Stimulated activated CD4-positive, alpha-beta T cell treated with anti-CD3 and anti-CD28 coated beads, Interleukin-4, amount 100 ng/mL, for 48 hours (primary cell): ENCODE data around the gene PCDH9.

Experiments used
- DNase-seq, 2 donors: peaks; one replicate each; pipeline ENCODE4 v3.0.0-alpha.2; 2020; ENCODE audit warnings: low read depth in 2 of 2

The PCDH9 gene

GRCh38 chr13:66751691-66752090 is 478.4 kb downstream of the PCDH9 start:
- DNase-seq = no peak

GRCh38 chr13:66748712-66749111 is 481.4 kb downstream of the PCDH9 start:
- no peak for DNase-seq

GRCh38 chr13:66745307-66745706 is 484.8 kb downstream of the PCDH9 start:
- DNase-seq = no peak

- no peak for DNase-seq
These were observed 506.6 kb downstream of the PCDH9 start for GRCh38 chr13:66723576-66723975.

- DNase-seq = no peak
These were observed 513.6 kb downstream of the PCDH9 start for GRCh38 chr13:66716538-66716937.

- DNase-seq = no peak
These were observed 515.3 kb downstream of the PCDH9 start for GRCh38 chr13:66714795-66715194.

GRCh38 chr13:66704110-66704509 is 526.0 kb downstream of the PCDH9 start:
- no peak for DNase-seq

- DNase-seq = no peak
These were observed 526.5 kb downstream of the PCDH9 start for GRCh38 chr13:66703597-66703996.

GRCh38 chr13:66700117-66700601 is 530.0 kb downstream of the PCDH9 start:
- DNase-seq = no peak

GRCh38 chr13:66693656-66694055 is 536.5 kb downstream of the PCDH9 start:
- DNase-seq = no peak

- DNase-seq = no peak
These were observed 539.0 kb downstream of the PCDH9 start for GRCh38 chr13:66691149-66691548.

- no peak for DNase-seq
These were observed 540.5 kb downstream of the PCDH9 start for GRCh38 chr13:66689628-66690027.

GRCh38 chr13:66689037-66689619 is 541.0 kb downstream of the PCDH9 start:
- no peak for DNase-seq

GRCh38 chr13:66681403-66681802 is 548.7 kb downstream of the PCDH9 start:
- no peak for DNase-seq

- no peak for DNase-seq
These were observed 550.1 kb downstream of the PCDH9 start for GRCh38 chr13:66680031-66680430.

GRCh38 chr13:66675620-66676019 is 554.5 kb downstream of the PCDH9 start:
- no peak for DNase-seq

- no peak for DNase-seq
These were observed 556.7 kb downstream of the PCDH9 start for GRCh38 chr13:66673401-66673800.

- no peak for DNase-seq
These were observed 564.1 kb downstream of the PCDH9 start for GRCh38 chr13:66665991-66666390.

- DNase-seq = no peak
These were observed 566.4 kb downstream of the PCDH9 start for GRCh38 chr13:66663711-66664110.

GRCh38 chr13:66663206-66663605 is 566.9 kb downstream of the PCDH9 start:
- no peak for DNase-seq

- no peak for DNase-seq
These were observed 568.8 kb downstream of the PCDH9 start for GRCh38 chr13:66661336-66661735.

GRCh38 chr13:66660468-66660813 is 569.7 kb downstream of the PCDH9 start:
- no peak for DNase-seq

- DNase-seq = no peak
These were observed 570.3 kb downstream of the PCDH9 start for GRCh38 chr13:66659701-66660467.

- no peak for DNase-seq
These were observed 570.9 kb downstream of the PCDH9 start for GRCh38 chr13:66659286-66659685.
